ENCODE measurements around the gene LRR1.

The LRR1 gene

GRCh38 chr14:49659526-49660455 lies 61.1 kb downstream of the LRR1 start:
- no peak for DNase-seq (ENCODE audit: low read depth)
- H3K4me3 ChIP-seq (ENCODE audit: low read depth, low read length): no peak overlapping the region
- in situ Hi-C loops (cut with HindIII; ENCODE audit: low sequenced_read_pairs): no loop called here
- TF ChIP-seq, protein P1, sequence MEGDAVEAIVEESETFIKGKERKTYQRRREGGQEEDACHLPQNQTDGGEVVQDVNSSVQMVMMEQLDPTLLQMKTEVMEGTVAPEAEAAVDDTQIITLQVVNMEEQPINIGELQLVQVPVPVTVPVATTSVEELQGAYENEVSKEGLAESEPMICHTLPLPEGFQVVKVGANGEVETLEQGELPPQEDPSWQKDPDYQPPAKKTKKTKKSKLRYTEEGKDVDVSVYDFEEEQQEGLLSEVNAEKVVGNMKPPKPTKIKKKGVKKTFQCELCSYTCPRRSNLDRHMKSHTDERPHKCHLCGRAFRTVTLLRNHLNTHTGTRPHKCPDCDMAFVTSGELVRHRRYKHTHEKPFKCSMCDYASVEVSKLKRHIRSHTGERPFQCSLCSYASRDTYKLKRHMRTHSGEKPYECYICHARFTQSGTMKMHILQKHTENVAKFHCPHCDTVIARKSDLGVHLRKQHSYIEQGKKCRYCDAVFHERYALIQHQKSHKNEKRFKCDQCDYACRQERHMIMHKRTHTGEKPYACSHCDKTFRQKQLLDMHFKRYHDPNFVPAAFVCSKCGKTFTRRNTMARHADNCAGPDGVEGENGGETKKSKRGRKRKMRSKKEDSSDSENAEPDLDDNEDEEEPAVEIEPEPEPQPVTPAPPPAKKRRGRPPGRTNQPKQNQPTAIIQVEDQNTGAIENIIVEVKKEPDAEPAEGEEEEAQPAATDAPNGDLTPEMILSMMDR (IDR thresholded peaks at IDR 0.05; ENCODE audit: low read depth, low read length, missing control alignments): no peak

Measured in astrocyte of the cerebellum (primary cell).